C4-2B (cell line): Measurements from ENCODE around the gene MAPK14.

Experiments used
- H3K27ac ChIP-seq: fragments of 450-650 bp; 2 replicates; pipeline ENCODE4 v1.5.1; 2017
- CTCF ChIP-seq: fragments of 450-650 bp; conservative IDR thresholded peaks from 2 replicates; pipeline ENCODE4 v1.5.1; 2017; ENCODE audit warnings: mild to moderate bottlenecking
- ZFX ChIP-seq: fragments of 450-650 bp; IDR thresholded peaks from 2 replicates; pipeline ENCODE4 v1.6.1; 2017

MAPK14 gene

DNA sequence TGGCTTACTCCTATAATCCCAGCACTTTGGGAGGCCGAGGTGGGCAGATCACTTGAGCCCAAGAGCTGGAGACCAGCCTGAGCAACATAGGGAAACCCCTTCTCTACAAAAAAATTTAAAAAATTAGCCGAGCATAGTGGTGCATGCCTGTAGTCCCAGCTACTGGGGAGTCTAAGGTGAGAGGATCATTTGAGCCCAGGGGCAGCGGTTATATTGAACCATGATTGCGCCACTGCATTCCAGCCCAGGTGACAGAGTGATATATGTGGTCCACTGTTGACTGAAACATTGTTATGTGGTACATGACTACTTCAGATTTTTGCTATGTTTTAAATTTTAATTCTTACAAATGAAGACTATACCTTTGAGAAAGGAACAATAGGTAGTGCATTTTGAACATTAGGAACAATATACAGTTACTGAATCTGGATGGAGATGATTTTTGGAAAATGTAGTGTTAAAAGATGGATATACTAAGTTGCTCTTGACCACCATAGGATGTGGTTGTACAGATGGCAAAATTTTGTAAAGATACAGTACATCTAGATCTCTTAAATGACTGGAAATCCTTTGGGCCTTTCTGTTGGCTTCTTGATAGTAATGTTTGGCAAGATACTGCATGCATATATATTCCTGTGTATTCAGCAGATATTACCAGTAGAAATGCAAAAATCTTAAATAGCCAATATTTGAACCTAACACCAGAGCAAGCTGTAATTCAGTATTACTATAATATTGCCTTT lies 35.9 kb downstream of the MAPK14 start:
- no peak for TF ChIP-seq CTCF
- TF ChIP-seq ZFX, result no peak
- no peak overlapping the region for H3K27ac ChIP-seq

DNA sequence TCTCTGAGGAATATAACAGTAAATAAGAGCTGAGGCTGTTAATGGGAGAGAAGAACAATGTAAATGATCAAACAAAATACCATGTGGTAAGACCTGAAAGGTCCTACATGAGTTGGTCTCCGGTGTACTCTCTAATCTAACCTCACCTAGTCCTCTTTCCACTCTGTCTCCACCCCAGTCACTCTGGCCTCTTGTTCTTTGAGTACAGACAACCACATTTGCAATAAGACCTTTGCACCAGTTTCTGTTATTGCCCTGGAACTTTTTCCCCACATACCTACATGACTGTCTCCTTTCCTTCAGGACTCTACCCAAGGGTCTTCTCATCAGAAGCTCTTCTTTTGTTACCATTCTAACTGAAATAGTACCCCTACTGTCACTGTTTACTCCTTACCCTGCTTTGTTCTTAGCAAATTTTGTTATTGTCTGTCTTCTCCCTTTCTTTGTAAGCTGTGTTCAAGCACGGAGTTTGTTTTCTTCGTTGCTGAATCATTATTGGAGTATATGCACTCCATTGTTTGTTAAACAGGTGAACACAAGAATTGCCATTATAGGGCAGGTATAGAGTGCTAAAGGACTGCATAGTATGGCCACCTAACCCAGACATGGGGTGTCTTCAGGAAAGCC lies 37.3 kb downstream of the MAPK14 start:
- H3K27ac ChIP-seq, result no peak overlapping the region
- TF ChIP-seq ZFX, result no peak
- TF ChIP-seq CTCF, result no peak

DNA sequence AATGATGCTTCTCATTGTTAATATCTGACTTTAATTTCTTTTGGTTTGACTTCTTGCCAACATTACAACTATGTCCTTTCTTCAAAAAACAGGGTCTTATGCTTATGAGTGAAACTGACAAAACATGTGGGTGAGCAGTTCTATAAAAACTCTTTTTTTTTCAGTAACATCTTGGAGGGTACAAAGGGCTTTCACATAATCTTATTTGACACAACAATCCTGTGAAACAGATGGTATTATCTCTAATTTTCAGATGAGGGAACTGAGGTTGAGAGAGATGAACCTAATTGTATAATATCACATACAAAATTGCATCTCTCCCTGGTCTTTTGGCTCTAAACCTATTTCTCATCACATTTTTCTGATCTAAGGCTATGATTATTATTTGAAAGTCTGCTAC lies 38.3 kb downstream of the MAPK14 start:
- H3K27ac ChIP-seq, result no peak overlapping the region
- TF ChIP-seq CTCF, result no peak
- TF ChIP-seq ZFX, result no peak

GRCh38 chr6:36066817-36067216 lies 39.2 kb downstream of the MAPK14 start:
- no peak overlapping the region for H3K27ac ChIP-seq
- no peak for TF ChIP-seq ZFX
- no peak for TF ChIP-seq CTCF

DNA sequence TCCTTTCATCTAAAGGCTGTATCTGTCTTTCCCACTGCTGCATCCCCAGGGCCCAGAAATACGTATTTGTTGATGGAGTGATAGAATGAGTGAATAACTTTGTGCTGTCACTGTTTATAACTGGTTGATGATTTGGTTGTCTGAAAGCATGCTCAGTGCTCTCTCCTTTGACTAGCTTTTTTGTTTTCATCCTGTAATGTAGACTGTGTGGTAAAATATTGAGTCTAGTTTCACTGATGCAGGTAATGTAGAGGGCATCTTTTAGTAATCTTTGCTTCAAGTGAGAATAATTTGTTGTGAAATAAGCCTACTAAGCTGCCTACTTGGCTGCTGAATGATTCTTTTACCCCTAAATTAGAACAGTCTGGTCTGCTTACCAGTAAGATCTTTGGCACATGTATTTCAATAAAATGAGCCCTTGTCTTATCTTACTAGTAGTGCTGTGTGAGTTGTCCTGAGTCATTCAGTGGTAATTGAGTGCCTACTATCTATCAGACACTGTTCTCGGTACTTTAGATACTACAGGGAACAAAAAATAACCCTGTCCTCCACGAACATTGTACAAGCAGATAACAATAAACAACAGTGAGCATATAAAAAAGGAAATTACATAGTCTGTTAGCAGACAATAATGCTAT lies 39.9 kb downstream of the MAPK14 start:
- no peak overlapping the region for H3K27ac ChIP-seq
- no peak for TF ChIP-seq CTCF

GRCh38 chr6:36068012-36068392 lies 40.4 kb downstream of the MAPK14 start:
- TF ChIP-seq CTCF (no peak), ZFX (no peak)
- H3K27ac ChIP-seq, result no peak overlapping the region

- no peak overlapping the region for H3K27ac ChIP-seq
- TF ChIP-seq CTCF (no peak), ZFX (no peak)
Observed at GRCh38 chr6:36068586-36068985, 41.0 kb downstream of the MAPK14 start.
